SIG-M5 (cell line): ENCODE measurements around the gene HPSE.

ENCODE experiments used
- DNase-seq: peaks from one replicate; lab custom pipeline; 2025; lab: John Stamatoyannopoulos, UW

Gene HPSE

GRCh38 chr4:83247415-83248357, 87.0 kb downstream of the HPSE start:
- no peak for DNase-seq
